Measurements from ENCODE around the gene SLC24A3.

SLC24A3 gene

GRCh38 chr20:19252451-19253120 is 40.1 kb downstream of the SLC24A3 start:
- Histone ChIP-seq H3K36me3 (ENCODE audit: control insufficient read depth, insufficient read depth, low read length) (no peaks in the 10 kb centered on the region), H3K27me3 (replicated peaks; ENCODE audit: control insufficient read depth, insufficient read depth, low read length) (no peaks in the 10 kb centered on the region; the same call in 1 of the 2 replicates), H3K4me3 (replicated peaks; ENCODE audit: low read depth, low read length) (no peak overlapping the region)
- TF ChIP-seq CTCF (IDR thresholded peaks at IDR 0.05; ENCODE audit: insufficient read depth, low read length, poor library complexity, severe bottlenecking) = no peak
- DNase-seq (ENCODE audit: extremely low read depth, insufficient read length) = no peak

- Histone ChIP-seq H3K4me3 (replicated peaks; ENCODE audit: low read depth, low read length) (no peak overlapping the region), H3K27me3 (replicated peaks; ENCODE audit: control insufficient read depth, insufficient read depth, low read length) (no peaks in the 10 kb centered on the region; the same call in 1 of the 2 replicates), H3K36me3 (ENCODE audit: control insufficient read depth, insufficient read depth, low read length) (no peaks in the 10 kb centered on the region)
- no peak for TF ChIP-seq CTCF (IDR thresholded peaks at IDR 0.05; ENCODE audit: insufficient read depth, low read length, poor library complexity, severe bottlenecking)
- DNase-seq (ENCODE audit: extremely low read depth, insufficient read length) = no peak
Observed at GRCh38 chr20:19253316-19253715, 40.9 kb downstream of the SLC24A3 start.

- Histone ChIP-seq H3K27me3 (replicated peaks; ENCODE audit: control insufficient read depth, insufficient read depth, low read length) (no peaks in the 10 kb centered on the region; the same call in 1 of the 2 replicates), H3K36me3 (ENCODE audit: control insufficient read depth, insufficient read depth, low read length) (no peaks in the 10 kb centered on the region), H3K4me3 (replicated peaks; ENCODE audit: low read depth, low read length) (no peak overlapping the region)
- DNase-seq (ENCODE audit: extremely low read depth, insufficient read length) = no peak
- TF ChIP-seq CTCF (IDR thresholded peaks at IDR 0.05; ENCODE audit: insufficient read depth, low read length, poor library complexity, severe bottlenecking) = no peak
Observed at GRCh38 chr20:19253916-19254820, 41.7 kb downstream of the SLC24A3 start.

GRCh38 chr20:19254956-19255355 is 42.5 kb downstream of the SLC24A3 start:
- Histone ChIP-seq H3K4me3 (replicated peaks; ENCODE audit: low read depth, low read length) (no peak overlapping the region), H3K27me3 (replicated peaks; ENCODE audit: control insufficient read depth, insufficient read depth, low read length) (no peaks in the 10 kb centered on the region; the same call in 1 of the 2 replicates), H3K36me3 (ENCODE audit: control insufficient read depth, insufficient read depth, low read length) (no peaks in the 10 kb centered on the region)
- no peak for TF ChIP-seq CTCF (IDR thresholded peaks at IDR 0.05; ENCODE audit: insufficient read depth, low read length, poor library complexity, severe bottlenecking)
- no peak for DNase-seq (ENCODE audit: extremely low read depth, insufficient read length)

GRCh38 chr20:19256085-19256484 is 43.6 kb downstream of the SLC24A3 start:
- no peak for DNase-seq (ENCODE audit: extremely low read depth, insufficient read length)
- Histone ChIP-seq H3K4me3 (replicated peaks; ENCODE audit: low read depth, low read length) (no peak overlapping the region), H3K27me3 (replicated peaks; ENCODE audit: control insufficient read depth, insufficient read depth, low read length) (no peaks in the 10 kb centered on the region; the same call in 1 of the 2 replicates), H3K36me3 (ENCODE audit: control insufficient read depth, insufficient read depth, low read length) (no peaks in the 10 kb centered on the region)
- TF ChIP-seq CTCF (IDR thresholded peaks at IDR 0.05; ENCODE audit: insufficient read depth, low read length, poor library complexity, severe bottlenecking) = no peak
